ENCODE measurements around the gene CFAP300. TPM values are rescaled to one million over a fixed set of nuclear protein-coding genes. Genes with fewer than 3 reads are reported as not detected.

CFAP300 gene
- total RNA-seq, 1 donor from 2014 or later, result 3.0 TPM

DNA sequence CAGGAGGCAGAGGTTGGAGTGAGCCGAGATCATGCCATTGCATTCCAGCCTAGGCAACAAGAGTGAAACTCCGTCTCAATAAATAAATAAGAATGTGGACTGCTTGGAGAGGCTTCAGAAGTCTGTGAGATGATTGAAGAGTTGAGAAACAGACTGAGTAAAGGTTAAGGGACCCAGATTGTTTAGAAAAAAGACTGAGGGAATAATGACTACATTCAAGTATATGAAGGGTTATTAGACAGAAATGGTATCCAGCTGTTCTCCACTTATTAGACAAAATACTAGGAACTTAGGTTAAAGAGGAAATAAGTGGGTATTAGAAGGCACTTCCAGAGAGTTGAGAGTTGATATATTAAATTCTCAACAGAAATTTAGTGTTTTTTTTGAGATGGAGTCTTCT is 52.5 kb downstream of the CFAP300 start:
- H3K9me3 Mint-ChIP-seq (ENCODE audit: low read depth), result no peaks in the 10 kb centered on the region
- no peaks in the 10 kb centered on the region for H3K36me3 Mint-ChIP-seq (ENCODE audit: low read depth)
- H3K4me1 Mint-ChIP-seq (ENCODE audit: low read depth), result no peaks in the 10 kb centered on the region
- TF ChIP-seq, protein P1, sequence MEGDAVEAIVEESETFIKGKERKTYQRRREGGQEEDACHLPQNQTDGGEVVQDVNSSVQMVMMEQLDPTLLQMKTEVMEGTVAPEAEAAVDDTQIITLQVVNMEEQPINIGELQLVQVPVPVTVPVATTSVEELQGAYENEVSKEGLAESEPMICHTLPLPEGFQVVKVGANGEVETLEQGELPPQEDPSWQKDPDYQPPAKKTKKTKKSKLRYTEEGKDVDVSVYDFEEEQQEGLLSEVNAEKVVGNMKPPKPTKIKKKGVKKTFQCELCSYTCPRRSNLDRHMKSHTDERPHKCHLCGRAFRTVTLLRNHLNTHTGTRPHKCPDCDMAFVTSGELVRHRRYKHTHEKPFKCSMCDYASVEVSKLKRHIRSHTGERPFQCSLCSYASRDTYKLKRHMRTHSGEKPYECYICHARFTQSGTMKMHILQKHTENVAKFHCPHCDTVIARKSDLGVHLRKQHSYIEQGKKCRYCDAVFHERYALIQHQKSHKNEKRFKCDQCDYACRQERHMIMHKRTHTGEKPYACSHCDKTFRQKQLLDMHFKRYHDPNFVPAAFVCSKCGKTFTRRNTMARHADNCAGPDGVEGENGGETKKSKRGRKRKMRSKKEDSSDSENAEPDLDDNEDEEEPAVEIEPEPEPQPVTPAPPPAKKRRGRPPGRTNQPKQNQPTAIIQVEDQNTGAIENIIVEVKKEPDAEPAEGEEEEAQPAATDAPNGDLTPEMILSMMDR (IDR thresholded peaks at IDR 0.05), result no peak
- no peak for DNase-seq (ENCODE audit: low spot score)
- H3K27ac Mint-ChIP-seq (ENCODE audit: unreplicated experiment), result no peak overlapping the region
- no peaks in the 10 kb centered on the region for H3K27me3 Mint-ChIP-seq (ENCODE audit: low read depth)
- no peak overlapping the region for H3K4me3 Mint-ChIP-seq (ENCODE audit: unreplicated experiment)

DNA sequence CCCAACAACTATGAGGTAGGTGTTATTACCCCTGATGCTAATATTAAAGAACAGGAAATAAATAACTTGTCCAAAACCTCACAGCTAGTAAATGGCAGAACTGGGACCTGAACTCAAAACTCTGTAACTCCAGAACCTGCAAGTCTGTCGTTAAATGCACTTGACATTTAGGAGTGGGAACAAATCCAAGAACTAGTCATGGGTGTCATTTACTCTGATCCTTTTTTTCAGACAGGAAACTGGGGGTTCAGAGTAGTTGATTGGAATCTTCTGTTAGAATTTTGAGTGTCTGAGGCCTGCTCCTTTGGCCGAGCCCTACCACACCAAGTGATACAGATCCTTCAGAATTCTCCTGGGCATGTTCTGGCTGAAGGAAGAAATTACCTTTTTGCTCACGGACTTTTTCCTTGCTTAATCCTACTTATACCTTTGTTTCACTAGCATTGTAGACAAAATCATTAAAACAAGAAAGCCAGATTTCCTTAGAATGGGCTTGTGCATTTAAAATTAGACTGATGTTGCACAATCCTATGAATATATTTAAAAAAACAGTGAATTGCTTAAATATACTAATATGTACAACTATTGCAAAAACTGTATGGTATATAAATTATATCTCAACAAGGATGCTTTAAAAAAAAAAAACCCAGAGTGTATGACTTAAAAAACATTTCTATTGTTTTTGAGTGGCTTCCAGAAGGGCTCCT is 61.6 kb downstream of the CFAP300 start:
- no peak for DNase-seq (ENCODE audit: low spot score)
- H3K36me3 Mint-ChIP-seq (ENCODE audit: low read depth), result peaks cover 2% of the 10 kb centered on the region
- no peaks in the 10 kb centered on the region for H3K9me3 Mint-ChIP-seq (ENCODE audit: low read depth)
- peak overlapping the region; percentile 100 for H3K27ac Mint-ChIP-seq (ENCODE audit: unreplicated experiment)
- TF ChIP-seq, protein P1 (IDR thresholded peaks at IDR 0.05), result no peak
- H3K27me3 Mint-ChIP-seq (ENCODE audit: low read depth), result no peaks in the 10 kb centered on the region
- H3K4me3 Mint-ChIP-seq (ENCODE audit: unreplicated experiment), result peak overlapping the region; percentile 99
- peaks cover 21% of the 10 kb centered on the region for H3K4me1 Mint-ChIP-seq (ENCODE audit: low read depth)

DNA sequence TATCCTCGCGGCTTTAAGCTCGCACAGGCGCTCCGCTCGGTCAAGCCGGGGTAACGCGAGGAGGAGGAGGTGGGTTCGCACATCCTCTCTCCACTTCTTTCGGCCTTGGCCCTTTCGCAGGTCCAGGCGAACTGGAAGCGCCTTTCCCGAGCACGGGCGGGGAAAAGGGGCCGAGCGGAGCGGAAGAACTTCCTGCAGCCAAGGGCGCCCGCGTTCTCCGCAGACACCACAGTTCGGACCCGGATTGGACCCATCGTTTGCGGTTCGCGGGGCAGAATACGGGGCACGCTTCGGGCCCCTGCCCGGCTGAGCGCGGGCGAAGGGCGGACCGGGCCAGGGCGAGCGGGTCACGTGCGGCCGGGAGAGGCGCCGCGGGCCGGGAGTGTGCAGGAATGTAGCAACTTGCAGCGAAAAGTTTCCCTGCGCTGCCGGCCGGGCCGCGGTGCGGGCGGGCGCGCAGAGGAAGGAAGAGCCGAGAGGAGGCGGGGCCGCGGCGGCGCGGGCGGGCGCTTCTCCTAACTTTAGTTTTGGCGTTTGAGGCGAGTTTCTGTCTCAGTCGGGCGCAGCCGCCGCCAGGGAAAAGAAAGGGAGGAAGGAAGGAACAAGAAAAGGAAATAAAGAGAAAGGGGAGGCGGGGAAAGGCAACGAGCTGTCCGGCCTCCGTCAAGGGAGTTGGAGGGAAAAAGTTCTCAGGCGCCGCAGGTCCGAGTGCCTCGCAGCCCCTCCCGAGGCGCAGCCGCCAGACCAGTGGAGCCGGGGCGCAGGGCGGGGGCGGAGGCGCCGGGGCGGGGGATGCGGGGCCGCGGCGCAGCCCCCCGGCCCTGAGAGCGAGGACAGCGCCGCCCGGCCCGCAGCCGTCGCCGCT is 62.9 kb downstream of the CFAP300 start, which contains the start of gene YAP1:
TSS of gene YAP1 (plus strand) at position 552 of the 865 bp plus-strand sequence. CDS start 402 bp downstream, outside the sequence.
- H3K27me3 Mint-ChIP-seq (ENCODE audit: low read depth), result no peaks in the 10 kb centered on the region
- peak within 1 kb of the TSS; percentile 99 for H3K4me3 Mint-ChIP-seq (ENCODE audit: unreplicated experiment)
- H3K4me1 Mint-ChIP-seq (ENCODE audit: low read depth), result peaks cover 33% of the 10 kb centered on the region
- TF ChIP-seq, protein P1 (IDR thresholded peaks at IDR 0.05), result peak; percentile 19
- peak within 1 kb of the TSS; percentile 100 for H3K27ac Mint-ChIP-seq (ENCODE audit: unreplicated experiment)
- H3K9me3 Mint-ChIP-seq (ENCODE audit: low read depth), result no peaks in the 10 kb centered on the region
- H3K36me3 Mint-ChIP-seq (ENCODE audit: low read depth), result peaks cover 4% of the 10 kb centered on the region
- peak; percentile 96 for DNase-seq (ENCODE audit: low spot score)

DNA sequence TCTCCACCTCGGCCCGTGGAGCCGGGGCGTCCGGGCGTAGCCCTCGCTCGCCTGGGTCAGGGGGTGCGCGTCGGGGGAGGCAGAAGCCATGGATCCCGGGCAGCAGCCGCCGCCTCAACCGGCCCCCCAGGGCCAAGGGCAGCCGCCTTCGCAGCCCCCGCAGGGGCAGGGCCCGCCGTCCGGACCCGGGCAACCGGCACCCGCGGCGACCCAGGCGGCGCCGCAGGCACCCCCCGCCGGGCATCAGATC is 63.4 kb downstream of the CFAP300 start:
- H3K36me3 Mint-ChIP-seq (ENCODE audit: low read depth), result peaks cover 4% of the 10 kb centered on the region
- H3K9me3 Mint-ChIP-seq (ENCODE audit: low read depth), result no peaks in the 10 kb centered on the region
- no peak for DNase-seq (ENCODE audit: low spot score)
- H3K27ac Mint-ChIP-seq (ENCODE audit: unreplicated experiment), result peak overlapping the region; percentile 98
- TF ChIP-seq, protein P1 (IDR thresholded peaks at IDR 0.05), result no peak
- peak overlapping the region; percentile 91 for H3K4me3 Mint-ChIP-seq (ENCODE audit: unreplicated experiment)
- H3K27me3 Mint-ChIP-seq (ENCODE audit: low read depth), result no peaks in the 10 kb centered on the region
- H3K4me1 Mint-ChIP-seq (ENCODE audit: low read depth), result peaks cover 38% of the 10 kb centered on the region

- TF ChIP-seq, protein P1 (IDR thresholded peaks at IDR 0.05), result peak; percentile 59
- Mint-ChIP-seq H3K9me3 (ENCODE audit: low read depth) (no peaks in the 10 kb centered on the region), H3K27ac (ENCODE audit: unreplicated experiment) (peak overlapping the region; percentile 98), H3K4me3 (ENCODE audit: unreplicated experiment) (peak overlapping the region; percentile 91), H3K27me3 (ENCODE audit: low read depth) (no peaks in the 10 kb centered on the region), H3K4me1 (ENCODE audit: low read depth) (peaks cover 44% of the 10 kb centered on the region), H3K36me3 (ENCODE audit: low read depth) (peaks cover 4% of the 10 kb centered on the region)
- no peak for DNase-seq (ENCODE audit: low spot score)
These were observed 64.0 kb downstream of the CFAP300 start for GRCh38 chr11:102111011-102111786.

All from chondrocyte (in vitro differentiated cells).